NCI-H774 (cell line): ENCODE data around the gene TAS2R60.
"Not testable (repeated sequence)": the region's sequence is repeated elsewhere in the genome, so short reads cannot be mapped to it uniquely, and the experiment has no call there.

ENCODE experiments used
- DNase-seq: peaks from one replicate; lab custom pipeline; 2025; lab: John Stamatoyannopoulos, UW

Gene TAS2R60

GRCh38 chr7:143444063-143444782 is 970 bp downstream of the TAS2R60 start:
- no peak for DNase-seq

DNA sequence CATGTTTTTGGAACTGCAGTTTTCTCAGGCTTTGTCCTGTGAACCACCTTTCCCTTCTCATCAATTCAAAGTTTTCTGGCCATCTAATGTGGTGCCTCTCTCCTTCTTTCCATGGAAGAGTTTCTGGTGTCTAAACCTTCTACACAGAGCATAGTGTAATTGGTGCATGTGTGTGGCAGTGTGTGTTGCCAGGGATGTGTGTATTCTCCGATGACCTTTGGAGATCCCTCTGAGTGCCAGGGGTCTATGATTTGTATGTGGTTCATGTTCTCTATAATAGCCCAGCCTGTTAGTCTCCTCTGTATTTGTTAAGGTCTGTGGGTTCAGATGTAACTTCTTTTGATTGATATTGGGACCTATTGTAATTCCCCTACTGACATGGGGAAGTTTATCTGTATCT is 1.5 kb downstream of the TAS2R60 start:
- no peak for DNase-seq

DNA sequence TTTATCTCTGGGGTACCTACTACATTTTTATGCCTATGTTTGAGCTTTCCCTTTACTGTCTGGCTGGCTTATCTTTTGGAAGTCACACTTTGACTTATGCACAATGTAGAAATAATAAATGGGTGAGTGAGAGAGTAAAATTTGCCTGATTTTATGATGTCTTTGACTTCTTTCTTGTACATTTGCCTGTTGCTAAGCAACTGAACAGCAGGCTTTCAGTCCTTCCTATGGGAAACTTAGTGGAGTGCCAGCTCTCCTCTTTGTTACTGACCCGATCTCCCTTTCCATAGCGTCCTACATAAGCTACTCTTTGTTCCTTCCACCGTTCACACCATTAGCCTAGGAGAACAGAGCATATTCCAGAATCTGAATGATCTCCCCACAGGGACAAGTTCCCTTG is 4.2 kb downstream of the TAS2R60 start:
- no peak for DNase-seq

GRCh38 chr7:143448429-143448828 is 5.2 kb downstream of the TAS2R60 start:
- no peak for DNase-seq

DNA sequence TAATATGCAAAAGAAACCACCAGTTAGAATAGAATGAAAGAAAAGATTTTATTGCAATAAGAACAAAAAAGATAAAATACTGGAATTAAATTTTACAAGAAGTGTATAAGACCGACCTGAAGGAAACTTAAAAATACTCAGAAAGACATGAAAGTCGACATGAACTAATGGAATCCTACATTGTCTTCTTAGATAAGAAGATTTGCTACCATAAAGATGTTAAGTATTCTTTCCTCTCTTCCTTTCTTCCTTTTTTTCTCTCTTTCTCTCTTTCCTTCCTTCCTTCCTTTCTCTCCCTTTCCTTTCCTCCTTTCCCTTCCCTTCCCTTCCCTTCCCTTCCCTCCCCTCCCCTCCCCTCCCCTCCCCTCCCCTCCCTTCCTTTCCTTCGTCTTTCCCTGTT is 6.5 kb downstream of the TAS2R60 start:
- DNase-seq: no peak

DNA sequence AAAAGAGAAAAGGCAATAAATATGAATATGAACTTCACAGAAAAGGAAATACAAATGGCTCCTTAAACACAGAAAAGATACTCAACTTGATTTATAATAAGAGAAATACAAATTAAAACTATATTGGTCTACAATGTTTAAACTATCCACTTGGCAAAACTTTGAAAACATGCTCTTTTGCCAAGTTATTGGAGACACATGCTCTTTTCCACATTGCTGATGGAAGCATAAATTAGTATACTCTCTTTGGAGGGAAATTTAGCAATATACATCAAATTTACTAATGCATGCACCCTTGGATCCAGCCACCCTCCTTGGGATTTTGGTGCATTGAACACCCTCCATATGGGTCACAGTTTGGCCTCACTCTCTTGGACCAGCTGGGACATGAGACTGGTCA is 7.9 kb downstream of the TAS2R60 start:
- DNase-seq: no peak

GRCh38 chr7:143451746-143452145 is 8.5 kb downstream of the TAS2R60 start:
- DNase-seq: no peak

GRCh38 chr7:143452495-143452894 is 9.2 kb downstream of the TAS2R60 start:
- DNase-seq: no peak

DNA sequence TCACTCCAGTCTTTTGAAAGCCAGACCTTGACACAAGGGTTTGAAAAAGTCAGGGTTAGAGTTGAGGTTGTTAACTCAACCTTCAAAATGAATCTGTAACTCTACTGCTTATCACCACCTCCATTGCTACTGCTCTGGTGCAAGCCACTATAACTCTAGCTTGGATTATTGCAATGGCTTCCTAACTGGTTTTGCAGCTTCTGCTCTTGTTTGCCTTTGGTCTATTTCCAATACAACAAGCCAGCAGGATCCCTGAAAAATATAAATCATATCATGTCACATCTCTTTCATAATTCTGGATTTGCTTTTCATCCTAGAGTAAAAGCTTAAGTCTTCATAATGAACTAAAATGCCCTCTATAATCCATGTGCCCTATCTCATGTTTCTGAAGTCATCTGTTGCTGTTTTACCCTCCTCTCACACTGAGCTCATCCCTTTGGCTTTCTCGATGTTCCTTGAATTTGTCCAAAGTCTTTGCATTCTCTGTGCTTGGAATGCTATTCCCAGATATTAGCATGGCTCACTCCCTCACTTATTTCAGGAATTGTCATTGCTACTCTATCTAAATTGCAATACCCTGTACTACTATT is 10.9 kb downstream of the TAS2R60 start:
- no peak for DNase-seq

DNA sequence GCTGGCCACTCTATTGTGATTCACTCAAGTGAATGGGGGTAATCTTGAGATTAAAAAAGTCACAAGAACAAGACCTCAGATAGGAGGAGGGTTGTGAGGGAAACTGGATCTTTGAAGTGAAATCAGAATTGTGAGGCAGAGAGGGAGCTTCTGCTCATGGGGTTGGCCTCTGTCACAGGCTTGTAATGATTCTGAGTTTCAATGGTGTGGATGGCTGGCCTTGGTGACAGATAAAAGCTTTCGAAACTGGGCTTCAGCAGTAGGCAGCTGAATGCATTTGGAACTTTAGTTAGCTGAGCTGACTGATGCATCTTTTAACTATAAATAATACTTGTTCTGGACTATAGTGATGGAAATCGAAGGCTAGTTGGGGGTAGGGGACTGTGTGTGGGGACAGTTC is 12.2 kb downstream of the TAS2R60 start:
- no peak for DNase-seq

DNA sequence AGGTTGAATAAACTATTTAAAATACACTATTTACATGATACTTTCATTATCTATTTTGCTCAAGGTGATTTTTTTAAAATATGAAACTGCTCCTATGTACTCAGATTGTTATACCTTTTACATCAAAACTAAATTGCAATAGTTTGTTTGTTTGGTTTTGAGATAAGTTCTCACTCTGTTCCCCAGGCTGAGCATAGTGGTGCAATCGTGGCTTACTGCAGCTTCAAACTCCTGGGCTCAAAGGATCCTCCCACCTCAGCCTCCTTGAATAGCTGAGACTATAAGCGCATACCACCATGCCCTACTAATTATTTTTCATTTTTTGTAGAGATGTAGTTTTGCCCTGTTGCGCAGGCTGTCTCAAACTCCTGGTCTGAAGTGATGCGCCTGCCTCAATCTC is 12.7 kb downstream of the TAS2R60 start:
- DNase-seq: no peak

GRCh38 chr7:143456992-143457793 is 13.9 kb downstream of the TAS2R60 start:
- no peak for DNase-seq

GRCh38 chr7:143458263-143458662 is 15.0 kb downstream of the TAS2R60 start:
- DNase-seq: no peak

DNA sequence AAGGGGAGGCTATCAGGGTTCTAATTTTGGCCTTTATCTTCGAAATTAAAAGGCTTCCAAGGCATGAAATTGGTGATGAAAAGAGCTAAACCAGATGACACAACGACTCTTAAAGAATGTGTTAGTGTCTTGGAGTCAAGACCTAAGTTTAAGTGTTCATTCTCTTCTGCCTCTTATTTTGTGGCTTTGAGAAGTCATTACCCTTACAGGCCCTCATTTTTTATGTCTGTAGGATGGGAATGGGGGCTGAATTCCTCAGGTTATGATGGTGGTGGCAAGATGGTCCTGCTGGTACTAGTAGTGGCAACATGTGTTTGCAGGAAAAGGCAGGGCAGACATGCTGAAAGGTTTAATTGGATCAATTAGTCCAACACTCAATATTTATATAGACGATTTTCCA is 15.4 kb downstream of the TAS2R60 start:
- no peak for DNase-seq

- DNase-seq: no peak
These were observed 16.1 kb downstream of the TAS2R60 start for GRCh38 chr7:143459359-143459758.

GRCh38 chr7:143460271-143460979 is 17.2 kb downstream of the TAS2R60 start:
- DNase-seq: no peak

DNA sequence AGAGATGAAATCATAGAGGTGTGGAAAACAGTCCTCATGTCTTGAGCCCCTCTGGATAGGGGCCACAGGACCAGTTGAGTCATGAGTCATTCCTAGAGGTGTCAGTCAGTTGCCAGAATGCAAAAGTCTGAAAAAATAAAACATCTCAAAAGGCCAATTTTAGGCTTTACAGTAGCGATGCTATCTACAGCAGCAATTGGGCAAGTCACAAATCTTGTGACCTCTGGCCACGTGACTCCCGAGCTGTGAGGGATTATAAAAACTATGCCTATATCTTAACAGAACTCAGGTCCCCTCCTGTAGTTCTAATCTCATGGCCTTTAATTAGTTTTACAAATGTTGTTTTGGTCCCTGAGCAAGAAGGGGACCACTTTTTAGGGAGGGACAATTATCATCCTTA is 18.8 kb downstream of the TAS2R60 start:
- DNase-seq: no peak

GRCh38 chr7:143463556-143463955 is 20.3 kb downstream of the TAS2R60 start:
- DNase-seq: no peak

DNA sequence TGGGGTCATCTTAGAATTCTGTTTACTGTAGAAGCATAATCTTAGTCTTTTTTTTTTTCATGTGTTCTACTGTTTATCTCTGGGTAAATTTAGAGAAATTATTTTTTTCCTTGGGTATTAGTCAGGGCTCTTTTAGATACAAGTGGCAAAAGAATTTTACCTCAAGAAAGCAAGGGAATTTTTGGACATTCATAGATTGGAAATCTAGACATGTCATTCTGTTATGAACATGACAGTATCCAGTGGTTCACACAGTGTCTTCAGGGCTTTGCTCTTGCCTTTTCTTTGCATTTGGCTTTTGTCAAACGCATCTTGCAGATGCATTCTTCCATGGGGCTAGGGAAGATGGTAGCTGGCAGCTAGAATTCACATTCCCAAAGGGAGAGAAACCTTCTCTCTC is 20.7 kb downstream of the TAS2R60 start:
- no peak for DNase-seq

- DNase-seq: no peak
These were observed 24.5 kb downstream of the TAS2R60 start for GRCh38 chr7:143467724-143468123.

DNA sequence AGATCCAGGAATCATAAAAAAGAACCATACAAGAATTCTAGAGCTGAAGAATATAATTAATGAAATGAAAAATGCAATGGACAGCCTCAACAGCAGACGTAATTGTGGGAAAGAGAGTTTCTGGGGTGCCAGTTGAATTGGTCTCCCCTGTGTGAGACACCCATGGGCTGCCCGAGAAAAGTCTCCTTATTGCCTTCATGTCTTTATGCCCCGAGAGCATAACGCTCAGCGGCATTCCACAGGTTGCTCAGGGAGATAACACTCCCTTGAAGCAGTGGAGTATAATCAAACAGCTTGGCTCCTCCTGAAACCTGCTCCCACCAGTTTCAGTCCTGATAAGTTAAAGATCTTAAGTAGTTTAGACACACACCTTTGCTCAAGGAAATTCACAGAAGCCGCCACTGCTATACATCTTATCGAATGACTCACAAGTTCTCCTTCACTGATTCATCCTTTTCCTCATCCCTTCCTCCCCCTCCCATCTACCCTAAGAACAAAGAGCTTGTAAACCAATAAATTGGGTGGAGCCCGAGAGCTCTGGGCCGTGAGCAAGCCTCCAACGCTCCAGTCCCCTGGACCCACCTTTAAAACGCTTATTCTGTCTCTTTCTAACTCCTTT is 28.9 kb downstream of the TAS2R60 start:
- DNase-seq: not testable (repeated sequence)

DNA sequence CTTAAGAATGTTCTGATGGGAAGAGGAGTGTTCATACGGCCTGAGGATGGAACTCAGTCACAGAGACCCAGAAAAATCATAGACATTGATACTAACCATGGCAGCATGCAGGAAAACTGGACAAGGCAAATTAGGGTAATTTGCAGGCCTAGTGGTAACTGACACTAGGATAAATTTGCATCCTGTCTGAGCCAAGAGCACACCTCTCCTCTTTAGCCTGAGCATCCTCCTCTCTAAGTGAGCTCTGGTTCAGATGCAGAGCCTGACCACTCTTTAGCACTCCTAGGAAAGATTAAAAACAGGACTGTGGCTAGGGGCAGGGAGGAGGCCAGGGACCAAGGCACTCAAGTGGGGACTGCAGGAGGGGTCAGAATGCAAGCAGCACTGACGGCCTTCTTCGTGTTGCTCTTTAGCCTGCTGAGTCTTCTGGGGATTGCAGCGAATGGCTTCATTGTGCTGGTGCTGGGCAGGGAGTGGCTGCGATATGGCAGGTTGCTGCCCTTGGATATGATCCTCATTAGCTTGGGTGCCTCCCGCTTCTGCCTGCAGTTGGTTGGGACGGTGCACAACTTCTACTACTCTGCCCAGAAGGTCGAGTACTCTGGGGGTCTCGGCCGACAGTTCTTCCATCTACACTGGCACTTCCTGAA is 34.4 kb downstream of the TAS2R60 start, which contains the start of gene TAS2R41:
Gene TAS2R41 (plus strand): TSS at position 373 of the 650 bp plus-strand sequence. CDS start 0 bp downstream, at position 373.
- DNase-seq: no peak
